ENCODE results near the gene SLC29A2. TPM values are rescaled to one million over a fixed set of nuclear protein-coding genes. Genes with fewer than 3 reads are reported as not detected.

SLC29A2 gene
- total RNA-seq, 1 experiment from 2014 or later = 36.1 TPM

GRCh38 chr11:66367561-66368312 is 3.8 kb downstream of the SLC29A2 start:
- H3K9me2 ChIP-seq (ENCODE audit: insufficient read depth) = no peaks in the 10 kb centered on the region
- DNase-seq = no peak
- H3K79me2 ChIP-seq (ENCODE audit: low read depth) = peaks cover 31% of the 10 kb centered on the region
- CTCF ChIA-PET = no interaction called here
- no peaks in the 10 kb centered on the region for H3K27me3 ChIP-seq (ENCODE audit: insufficient read depth, low read depth)
- H3K4me2 ChIP-seq = no peak overlapping the region
- intact Hi-C loops (cut with micrococcal nuclease; ENCODE audit: unreplicated experiment) = no loop called here
- no peak overlapping the region for H3K27ac ChIP-seq
- no peaks in the 10 kb centered on the region for H3K9me3 ChIP-seq (ENCODE audit: insufficient read depth, low read depth)
- TF ChIP-seq EZH2 (IDR thresholded peaks at IDR 0.05; ENCODE audit: low read depth) = no peak
- TF ChIP-seq, protein P1, sequence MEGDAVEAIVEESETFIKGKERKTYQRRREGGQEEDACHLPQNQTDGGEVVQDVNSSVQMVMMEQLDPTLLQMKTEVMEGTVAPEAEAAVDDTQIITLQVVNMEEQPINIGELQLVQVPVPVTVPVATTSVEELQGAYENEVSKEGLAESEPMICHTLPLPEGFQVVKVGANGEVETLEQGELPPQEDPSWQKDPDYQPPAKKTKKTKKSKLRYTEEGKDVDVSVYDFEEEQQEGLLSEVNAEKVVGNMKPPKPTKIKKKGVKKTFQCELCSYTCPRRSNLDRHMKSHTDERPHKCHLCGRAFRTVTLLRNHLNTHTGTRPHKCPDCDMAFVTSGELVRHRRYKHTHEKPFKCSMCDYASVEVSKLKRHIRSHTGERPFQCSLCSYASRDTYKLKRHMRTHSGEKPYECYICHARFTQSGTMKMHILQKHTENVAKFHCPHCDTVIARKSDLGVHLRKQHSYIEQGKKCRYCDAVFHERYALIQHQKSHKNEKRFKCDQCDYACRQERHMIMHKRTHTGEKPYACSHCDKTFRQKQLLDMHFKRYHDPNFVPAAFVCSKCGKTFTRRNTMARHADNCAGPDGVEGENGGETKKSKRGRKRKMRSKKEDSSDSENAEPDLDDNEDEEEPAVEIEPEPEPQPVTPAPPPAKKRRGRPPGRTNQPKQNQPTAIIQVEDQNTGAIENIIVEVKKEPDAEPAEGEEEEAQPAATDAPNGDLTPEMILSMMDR (conservative IDR thresholded peaks at IDR 0.05) = no peak
- H3F3A ChIP-seq (ENCODE audit: insufficient read depth, low read depth) = peaks cover 66% of the 10 kb centered on the region
- no peak overlapping the region for H3K4me3 ChIP-seq
- H3K4me1 ChIP-seq (replicated peaks; ENCODE audit: insufficient read depth) = peaks cover 15% of the 10 kb centered on the region
- no TSS peak for BruUV-seq (replicated peaks)
- H3K36me3 ChIP-seq (ENCODE audit: low read depth) = peaks cover 27% of the 10 kb centered on the region
- no peak overlapping the region for H2AFZ ChIP-seq
- POLR2A ChIA-PET (ENCODE audit: unreplicated experiment) = no interaction called here
- peaks cover 45% of the 10 kb centered on the region for H4K20me1 ChIP-seq (ENCODE audit: insufficient read depth)

- CTCF ChIA-PET = no interaction called here
- H4K20me1 ChIP-seq (ENCODE audit: insufficient read depth) = peaks cover 51% of the 10 kb centered on the region
- no peaks in the 10 kb centered on the region for H3K9me2 ChIP-seq (ENCODE audit: insufficient read depth)
- H2AFZ ChIP-seq = no peak overlapping the region
- H3K4me2 ChIP-seq = no peak overlapping the region
- no peak overlapping the region for H3K4me3 ChIP-seq
- peaks cover 32% of the 10 kb centered on the region for H3K36me3 ChIP-seq (ENCODE audit: low read depth)
- TF ChIP-seq, protein P1 (conservative IDR thresholded peaks at IDR 0.05) = no peak
- no peak for TF ChIP-seq EZH2 (IDR thresholded peaks at IDR 0.05; ENCODE audit: low read depth)
- no TSS peak for BruUV-seq (replicated peaks)
- no peak overlapping the region for H3K27ac ChIP-seq
- POLR2A ChIA-PET (ENCODE audit: unreplicated experiment) = no interaction called here
- no peaks in the 10 kb centered on the region for H3K9me3 ChIP-seq (ENCODE audit: insufficient read depth, low read depth)
- H3K79me2 ChIP-seq (ENCODE audit: low read depth) = peaks cover 31% of the 10 kb centered on the region
- peaks cover 10% of the 10 kb centered on the region for H3K4me1 ChIP-seq (replicated peaks; ENCODE audit: insufficient read depth)
- no peak for DNase-seq
- peaks cover 65% of the 10 kb centered on the region for H3F3A ChIP-seq (ENCODE audit: insufficient read depth, low read depth)
- no peaks in the 10 kb centered on the region for H3K27me3 ChIP-seq (ENCODE audit: insufficient read depth, low read depth)
- intact Hi-C loops (cut with micrococcal nuclease; ENCODE audit: unreplicated experiment) = no loop called here
Observed at GRCh38 chr11:66366844-66367477, 4.6 kb downstream of the SLC29A2 start.

DNA sequence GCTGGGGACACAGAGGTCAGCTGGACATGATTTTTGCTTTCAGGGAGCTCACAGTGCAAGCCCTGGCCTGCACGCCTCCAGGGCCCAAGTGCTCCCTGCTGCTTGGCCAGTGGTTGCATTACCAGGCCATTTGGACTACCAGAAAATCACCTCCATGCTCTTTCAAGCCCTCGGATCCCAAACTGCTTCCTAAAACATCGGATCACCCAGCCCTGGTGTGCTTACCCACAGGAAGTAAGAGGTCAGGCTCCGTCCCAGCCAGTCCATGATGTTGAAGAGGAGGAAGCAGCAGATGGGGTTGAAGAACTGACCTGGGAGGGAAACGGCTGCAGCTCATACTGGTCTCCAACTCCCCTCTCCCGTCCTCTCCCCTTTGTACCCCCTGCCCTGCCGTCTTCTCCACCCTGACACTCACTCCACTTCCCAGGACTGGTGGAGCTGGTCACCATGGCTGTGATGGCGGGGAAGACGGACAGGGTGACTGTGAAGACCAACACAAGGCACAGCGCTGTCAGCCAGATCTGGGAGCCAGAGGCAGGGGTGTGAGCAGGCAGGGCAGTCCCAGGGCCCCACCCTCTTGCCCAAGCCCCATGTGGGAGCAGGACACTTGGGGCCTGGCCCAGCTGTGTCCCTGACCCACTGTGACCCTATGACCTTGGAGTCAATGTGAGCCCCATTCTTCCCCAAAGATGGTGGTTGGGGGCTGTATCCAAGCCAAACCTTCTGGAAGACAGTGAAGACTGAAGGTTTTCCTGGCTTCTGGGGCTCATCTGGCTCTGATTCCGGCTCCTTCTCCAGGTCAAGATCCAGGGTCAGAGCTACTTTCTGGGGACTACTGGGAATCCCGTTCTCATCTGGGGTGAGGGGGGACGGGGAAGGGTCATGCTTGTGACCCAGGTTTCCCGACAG is 5.6 kb downstream of the SLC29A2 start:
- peaks cover 71% of the 10 kb centered on the region for H3F3A ChIP-seq (ENCODE audit: insufficient read depth, low read depth)
- no peak for DNase-seq
- BruUV-seq (replicated peaks) = no TSS peak
- POLR2A ChIA-PET (ENCODE audit: unreplicated experiment) = no interaction called here
- peaks cover 29% of the 10 kb centered on the region for H3K79me2 ChIP-seq (ENCODE audit: low read depth)
- no peak overlapping the region for H3K4me3 ChIP-seq
- intact Hi-C loops (cut with micrococcal nuclease; ENCODE audit: unreplicated experiment) = no loop called here
- no peak overlapping the region for H3K4me2 ChIP-seq
- CTCF ChIA-PET = no interaction called here
- no peak overlapping the region for H3K27ac ChIP-seq
- H3K27me3 ChIP-seq (ENCODE audit: insufficient read depth, low read depth) = no peaks in the 10 kb centered on the region
- no peak for TF ChIP-seq EZH2 (IDR thresholded peaks at IDR 0.05; ENCODE audit: low read depth)
- TF ChIP-seq, protein P1 (conservative IDR thresholded peaks at IDR 0.05) = no peak
- H3K9me3 ChIP-seq (ENCODE audit: insufficient read depth, low read depth) = no peaks in the 10 kb centered on the region
- H3K36me3 ChIP-seq (ENCODE audit: low read depth) = peaks cover 32% of the 10 kb centered on the region
- peaks cover 51% of the 10 kb centered on the region for H4K20me1 ChIP-seq (ENCODE audit: insufficient read depth)
- H2AFZ ChIP-seq = no peak overlapping the region
- no peaks in the 10 kb centered on the region for H3K9me2 ChIP-seq (ENCODE audit: insufficient read depth)
- H3K4me1 ChIP-seq (replicated peaks; ENCODE audit: insufficient read depth) = peaks cover 10% of the 10 kb centered on the region

Data from PC-9 (cell line).